HG03432 (cell line): ENCODE data around the gene HOXB1.

ENCODE experiments used
- ATAC-seq: cut with Tn5 transposase; IDR thresholded peaks from one replicate; pipeline ENCODE4 v1.9.1; 2021; ENCODE audit warnings: mild to moderate bottlenecking, moderate library complexity; ENCODE audit not compliant: unreplicated experiment

HOXB1 gene

DNA sequence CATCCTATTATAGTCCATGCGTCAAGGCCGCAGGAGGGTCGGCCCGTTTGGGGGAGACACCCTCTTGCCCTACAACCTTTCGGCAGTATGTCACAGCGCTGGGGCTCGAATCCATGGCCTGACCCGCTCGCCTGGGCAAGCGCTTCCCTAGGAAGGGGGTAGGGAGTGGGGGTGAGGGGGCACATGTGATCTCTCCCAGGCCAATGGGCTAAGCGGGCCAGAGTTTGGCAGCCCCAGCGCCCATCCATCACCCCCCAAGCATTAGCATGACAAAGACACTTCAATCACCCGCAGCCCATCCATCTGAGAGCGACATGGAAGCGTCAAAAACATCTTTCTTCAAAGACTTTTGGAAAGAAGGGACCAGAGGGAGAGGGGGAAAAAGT, at the start of gene HOXB1:
HOXB1 (minus strand) TSS at position 125 of the 386 bp plus-strand sequence; CDS start at position 18, 107 bp downstream.
- no peak for ATAC-seq

DNA sequence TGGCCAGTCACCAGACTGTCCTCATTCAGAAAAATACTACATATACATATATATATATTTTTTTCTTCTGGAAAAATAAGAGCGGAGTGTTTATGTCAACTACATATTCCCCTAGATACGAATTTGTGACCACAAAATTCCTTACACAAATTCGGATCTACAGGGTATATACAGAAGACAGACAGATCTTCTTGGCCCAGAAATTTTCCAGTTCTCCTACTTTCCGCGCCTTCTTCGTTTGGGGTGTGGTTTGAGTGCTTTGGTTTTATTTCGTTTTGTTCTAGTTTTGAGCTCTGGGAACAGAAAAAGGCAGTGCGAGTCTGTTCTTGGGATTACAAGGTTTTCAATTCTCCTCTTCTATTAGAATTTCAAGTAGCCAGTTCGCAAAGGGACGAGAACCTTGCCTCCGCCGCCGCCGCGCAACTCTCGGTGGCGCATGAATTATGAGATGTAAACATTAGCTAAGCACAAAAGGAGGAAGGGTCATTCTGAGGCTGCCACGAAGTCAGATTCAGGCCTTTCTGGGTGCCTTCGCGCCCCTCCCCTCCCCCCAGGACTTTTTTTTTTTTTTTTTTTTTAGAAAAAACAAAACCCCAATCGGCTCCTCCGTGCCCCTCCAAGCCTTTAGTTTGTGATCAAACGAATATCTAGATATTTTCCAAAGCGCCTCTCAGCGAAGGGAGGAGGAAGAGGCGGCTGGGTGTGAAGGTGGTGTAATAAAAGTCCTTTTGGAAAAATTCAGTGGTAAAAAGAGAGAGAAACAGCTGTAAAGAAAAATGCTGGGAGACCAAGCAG, 49.1 kb upstream of the HOXB1 start:
- no peak for ATAC-seq

DNA sequence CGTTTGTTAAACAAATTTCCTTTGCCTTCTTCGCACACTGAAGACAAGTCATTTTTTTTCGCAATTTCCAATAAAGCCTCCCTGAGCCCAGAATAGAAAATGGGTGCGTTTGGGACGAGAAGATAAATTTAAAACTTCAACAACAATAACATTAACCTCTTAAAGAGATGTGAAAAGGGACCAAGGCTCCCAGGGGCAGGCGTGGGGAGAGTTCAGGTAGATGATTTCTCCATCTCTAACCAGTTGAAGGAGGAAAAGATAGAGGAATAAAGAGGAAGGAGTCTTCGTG, 48.6 kb upstream of the HOXB1 start:
- no peak for ATAC-seq

DNA sequence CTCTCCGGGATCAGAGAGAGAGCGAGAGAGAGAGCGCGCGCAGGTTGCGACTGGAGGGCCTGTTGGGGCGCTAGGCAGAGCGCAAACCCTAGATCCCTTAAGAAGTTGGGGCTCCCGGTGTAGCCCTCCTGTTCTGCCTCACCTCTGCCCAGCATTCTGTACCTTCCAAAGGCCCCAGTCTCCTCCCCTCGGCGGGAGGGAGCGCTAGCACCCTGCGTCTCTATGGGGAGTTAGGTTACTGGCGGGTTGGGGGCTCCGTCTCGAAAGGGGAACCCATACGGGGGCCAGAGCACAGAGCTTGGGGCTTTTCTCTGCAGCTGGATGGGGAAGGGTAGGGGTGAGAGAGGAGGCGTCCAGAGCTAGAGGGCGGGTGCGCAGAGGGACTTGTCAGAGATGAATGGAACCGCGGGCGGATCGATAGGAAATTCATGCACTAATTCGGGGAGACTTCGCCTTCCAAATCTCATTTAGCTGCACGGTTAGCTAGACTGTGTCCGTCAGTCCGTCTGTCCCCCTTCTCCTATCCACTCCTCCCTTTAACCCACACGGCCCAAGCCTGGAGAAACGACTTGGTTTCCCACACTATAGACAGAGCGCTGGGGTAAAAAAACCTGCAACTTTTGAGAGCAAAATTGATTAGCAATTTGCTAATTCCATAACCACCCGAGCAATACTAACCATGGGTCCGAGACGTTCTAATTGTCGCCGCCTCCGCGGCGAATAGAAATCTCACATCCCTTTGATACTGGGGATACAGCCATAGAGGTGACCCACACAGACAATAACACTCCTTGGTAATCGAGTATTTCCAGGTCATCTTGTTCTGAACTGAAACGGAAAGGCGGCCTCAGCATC, 48.0 kb upstream of the HOXB1 start:
- peak; percentile 34 for ATAC-seq

DNA sequence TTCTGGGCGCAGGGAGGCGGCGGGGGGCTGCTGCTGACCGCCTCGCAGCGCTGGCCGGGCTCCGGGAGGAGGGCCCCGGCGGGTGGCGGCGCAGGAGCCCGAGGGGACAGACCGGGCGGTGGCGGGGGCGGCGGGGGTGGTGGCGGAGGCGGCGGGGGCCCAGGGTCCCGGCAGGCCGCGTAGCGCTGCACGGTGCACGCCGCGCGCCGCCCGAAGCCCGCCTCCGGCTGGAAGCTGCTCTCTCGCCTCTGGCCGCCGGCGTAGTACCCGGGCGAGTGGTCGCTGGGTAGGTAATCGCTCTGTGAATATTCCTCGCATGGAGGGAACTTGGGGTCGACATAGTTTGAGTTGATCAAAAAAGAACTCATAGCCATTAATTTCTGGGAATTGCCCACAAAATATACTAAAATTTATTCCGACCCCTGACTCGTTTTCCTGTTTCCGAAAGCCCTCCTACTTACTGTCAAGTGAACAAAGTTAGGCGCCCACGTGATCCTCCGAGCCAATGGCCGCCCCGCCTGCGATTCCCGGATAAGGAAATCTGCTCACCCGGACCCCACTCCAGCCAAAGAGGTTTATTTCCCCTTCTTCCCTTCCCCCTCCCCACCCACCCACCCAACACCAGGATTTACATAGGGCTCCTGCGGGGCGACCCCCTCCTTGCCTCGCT, 47.3 kb upstream of the HOXB1 start, which contains the start of gene HOXB4:
HOXB4 (minus strand) TSS at position 405 of the 670 bp plus-strand sequence; CDS start at position 374, 31 bp downstream.
- peak; percentile 42 for ATAC-seq

DNA sequence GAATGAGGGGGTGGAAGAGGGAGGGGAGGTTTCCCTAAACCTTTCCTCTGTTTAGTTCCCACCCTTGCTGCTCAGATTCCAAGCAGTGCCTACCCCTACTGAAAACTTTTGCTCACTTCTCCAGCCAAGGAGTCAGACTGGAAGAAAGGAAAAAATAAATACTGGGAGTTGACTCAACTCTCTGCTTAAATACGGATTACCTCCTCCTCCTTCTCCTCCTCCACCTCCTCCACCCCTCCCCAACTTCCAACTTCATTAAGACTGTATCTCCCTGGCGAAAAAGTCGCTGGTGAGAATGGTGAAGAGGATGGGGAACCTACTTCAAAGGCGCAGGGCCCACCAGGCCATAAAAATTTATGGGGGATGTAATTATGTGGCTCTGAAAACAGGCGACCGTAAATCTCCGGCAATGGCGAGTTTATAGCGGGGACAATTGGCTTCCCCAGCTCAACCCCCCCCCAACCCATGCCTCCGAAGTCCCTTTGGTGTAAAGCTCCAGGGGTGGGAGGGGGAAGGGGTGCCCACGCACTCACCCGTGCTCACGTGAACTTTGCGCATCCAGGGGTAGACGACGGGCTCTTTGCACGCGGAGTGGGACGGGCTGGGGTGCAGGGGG, 46.6 kb upstream of the HOXB1 start:
- ATAC-seq, result no peak

DNA sequence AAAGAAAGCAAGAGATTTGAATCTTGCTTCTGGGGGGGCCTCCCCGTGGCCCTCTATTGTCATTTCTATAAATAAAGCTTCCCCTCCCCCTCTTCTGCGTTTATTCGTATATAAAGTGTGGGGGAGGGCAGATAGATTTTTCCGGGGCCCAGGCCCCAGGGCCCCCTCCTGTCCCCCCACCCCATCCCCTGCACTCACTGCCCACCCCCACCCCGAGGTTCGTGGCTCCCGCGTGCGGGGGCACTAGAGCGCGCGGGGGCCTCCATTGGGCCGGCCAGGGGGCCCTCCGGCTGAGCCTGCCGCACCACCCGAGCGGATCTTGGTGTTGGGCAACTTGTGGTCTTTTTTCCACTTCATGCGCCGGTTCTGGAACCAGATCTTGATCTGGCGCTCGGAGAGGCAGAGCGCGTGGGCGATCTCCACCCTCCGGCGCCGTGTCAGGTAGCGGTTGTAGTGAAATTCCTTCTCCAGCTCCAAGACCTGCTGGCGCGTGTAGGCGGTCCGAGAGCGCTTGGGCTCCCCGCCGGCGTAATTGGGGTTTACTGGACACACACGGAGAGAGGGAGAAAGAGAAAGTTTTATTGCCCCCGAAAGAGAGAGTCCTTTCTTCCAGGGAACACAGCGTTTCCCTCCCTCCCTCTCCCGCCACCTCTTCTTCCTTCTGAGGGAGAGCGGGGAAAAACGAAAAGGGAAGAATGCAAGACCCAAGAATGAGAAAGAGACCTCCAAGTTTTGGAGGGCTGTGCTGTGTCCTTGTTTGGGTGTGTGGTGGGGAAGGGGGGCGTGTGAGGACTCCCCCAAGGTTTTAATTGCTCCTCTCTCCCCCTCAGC, 45.9 kb upstream of the HOXB1 start:
- no peak for ATAC-seq

DNA sequence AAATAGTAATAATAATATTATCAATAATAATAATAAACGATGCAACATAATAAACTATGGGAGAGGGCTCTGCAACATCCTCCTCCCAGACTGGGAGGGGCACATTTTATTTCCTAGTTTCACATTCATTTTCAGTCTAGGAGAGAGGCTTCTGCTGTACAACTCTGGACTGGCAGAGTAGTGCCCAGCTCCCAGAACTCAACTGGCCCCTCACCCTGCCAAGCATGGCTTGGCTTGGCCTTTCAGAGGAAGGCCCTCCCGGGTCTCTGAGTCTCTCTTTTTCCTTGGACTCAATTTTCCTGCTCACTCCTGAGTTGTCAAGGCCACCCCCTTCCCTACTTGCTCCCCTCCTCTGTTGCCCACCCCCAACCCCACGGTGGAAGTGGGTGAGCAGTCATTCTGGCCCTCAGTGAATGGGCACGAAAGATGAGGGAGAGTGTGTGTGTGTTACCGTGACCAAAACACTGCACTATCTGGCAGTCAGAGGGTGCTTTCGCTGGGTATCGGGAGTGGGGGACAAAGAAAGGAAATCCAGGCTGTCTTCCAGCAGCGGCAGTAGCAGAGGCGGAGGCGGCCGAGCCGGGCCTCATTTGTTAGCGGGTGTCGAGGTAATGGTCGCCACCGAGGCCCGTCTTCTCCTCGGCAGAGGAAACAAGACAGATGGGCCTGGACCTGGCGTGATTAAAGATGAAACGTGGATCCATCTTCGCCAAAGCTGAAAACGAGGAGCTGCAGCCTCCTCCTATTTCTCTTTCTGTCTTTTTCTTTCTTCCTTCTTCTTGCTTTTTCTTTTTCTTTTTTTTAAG, 45.1 kb upstream of the HOXB1 start:
- ATAC-seq, result no peak

DNA sequence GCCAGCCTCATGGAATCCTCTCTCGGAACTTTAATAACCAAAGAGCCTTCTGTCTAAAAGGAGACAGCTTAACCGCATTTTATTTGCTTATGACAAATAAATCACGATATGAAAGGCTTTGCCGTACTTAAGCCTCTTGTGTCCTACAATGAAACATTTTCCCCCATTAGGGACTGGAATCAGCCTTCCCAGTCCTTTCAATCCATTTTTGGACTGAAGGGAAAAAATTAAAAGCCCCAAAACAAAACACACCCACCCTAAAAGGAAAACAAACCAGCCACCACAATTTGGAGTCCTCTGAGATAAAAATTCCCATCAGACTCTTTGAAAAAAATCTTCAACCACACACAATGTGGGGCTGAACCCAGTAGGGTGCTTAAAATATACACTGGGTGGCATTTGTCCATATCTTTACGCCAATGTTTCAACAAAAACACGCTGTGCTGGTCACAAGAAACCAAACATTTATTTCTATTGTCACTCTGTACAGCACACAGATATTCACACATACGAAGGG, 44.3 kb upstream of the HOXB1 start:
- no peak for ATAC-seq

DNA sequence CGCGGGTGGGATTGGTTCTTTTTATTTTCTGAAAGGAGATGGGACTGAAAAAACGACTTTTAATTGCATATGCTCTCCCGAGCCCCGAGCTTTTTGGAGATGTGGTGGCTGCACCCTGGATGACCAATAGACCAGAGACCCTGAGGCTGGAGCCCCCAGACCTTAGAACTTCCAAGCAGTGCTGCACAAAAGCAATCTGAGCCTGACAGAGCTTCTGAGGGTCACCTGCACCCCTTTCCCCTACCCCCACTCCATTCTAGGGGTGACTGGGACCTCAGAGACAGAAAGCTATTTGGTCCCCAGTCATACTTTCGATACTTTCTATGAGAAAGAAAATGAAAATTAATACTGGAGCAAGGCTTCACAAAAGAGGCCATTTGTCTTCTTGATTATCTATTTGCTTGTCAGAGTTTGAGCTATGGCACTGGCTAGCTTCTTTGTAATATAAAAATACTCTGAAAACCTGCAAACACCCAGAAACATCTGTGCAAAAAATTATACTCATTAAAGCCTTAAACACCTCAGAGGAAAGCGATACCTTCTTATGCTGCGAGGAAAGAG, 43.8 kb upstream of the HOXB1 start:
- no peak for ATAC-seq

DNA sequence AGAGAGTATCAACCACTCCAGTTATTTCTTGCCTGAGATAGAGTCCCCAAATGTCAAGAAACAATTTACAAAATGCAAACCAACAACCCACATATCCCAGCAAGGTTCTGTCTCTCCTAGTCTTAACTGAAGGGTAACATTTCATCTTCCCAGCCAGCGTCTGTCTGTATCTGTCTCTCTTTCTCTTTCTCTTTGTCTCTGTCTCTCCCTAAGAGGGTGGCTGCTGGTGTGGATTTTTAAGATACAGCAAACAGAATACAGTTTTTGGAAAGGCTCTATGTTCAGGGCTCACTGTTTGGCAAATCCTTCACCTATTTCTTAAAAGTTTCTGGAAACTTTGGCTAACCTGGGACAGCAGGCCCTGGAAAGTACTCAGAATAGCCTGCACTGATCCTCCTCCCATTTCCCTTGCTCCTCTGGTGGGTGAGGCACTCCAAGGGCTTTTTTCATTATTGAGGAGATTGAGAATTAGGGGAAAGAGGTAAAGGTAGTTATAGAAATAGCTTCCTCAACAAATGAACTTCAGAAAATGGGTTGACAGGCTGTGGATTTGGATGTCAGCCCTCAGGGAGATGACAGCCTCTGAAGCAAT, 41.1 kb upstream of the HOXB1 start:
- no peak for ATAC-seq

DNA sequence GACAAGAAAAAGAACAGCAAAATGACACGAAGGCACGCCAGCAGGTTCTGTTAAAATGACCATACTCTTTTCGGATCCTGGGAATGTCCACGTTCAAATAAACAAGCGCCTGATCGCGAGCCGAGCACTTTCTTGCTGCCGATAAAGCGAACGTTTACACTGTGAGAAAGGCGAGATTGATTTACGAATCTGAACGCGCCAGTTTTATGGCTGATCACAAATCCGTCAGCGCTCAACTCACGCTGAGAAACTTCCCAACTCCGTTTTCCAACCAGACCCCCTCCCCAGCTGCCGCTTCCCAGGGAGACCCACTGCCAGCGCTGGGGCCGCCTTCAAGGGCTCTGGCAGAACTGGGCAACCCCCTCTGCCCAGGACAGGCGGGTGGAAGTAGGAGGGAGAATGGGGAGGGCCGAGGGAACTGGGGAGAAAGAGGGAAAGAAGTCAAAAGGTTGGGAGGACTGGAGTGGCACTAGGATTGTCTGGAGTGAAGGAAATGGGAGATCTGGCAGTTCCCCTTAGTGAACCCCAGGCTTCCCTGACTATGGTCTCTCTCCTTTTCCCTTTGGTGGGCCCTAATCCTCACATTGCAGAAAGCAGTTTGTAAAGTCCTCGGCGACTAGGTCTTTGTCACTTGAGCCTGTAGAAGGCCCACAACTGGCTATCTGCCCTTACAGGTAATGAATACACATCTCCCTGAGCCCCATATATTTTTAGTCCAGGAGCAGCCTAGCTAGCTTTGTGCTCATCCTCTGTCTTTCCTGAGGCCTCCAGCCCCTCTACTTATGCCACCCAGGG, 40.4 kb upstream of the HOXB1 start:
- ATAC-seq, result no peak

DNA sequence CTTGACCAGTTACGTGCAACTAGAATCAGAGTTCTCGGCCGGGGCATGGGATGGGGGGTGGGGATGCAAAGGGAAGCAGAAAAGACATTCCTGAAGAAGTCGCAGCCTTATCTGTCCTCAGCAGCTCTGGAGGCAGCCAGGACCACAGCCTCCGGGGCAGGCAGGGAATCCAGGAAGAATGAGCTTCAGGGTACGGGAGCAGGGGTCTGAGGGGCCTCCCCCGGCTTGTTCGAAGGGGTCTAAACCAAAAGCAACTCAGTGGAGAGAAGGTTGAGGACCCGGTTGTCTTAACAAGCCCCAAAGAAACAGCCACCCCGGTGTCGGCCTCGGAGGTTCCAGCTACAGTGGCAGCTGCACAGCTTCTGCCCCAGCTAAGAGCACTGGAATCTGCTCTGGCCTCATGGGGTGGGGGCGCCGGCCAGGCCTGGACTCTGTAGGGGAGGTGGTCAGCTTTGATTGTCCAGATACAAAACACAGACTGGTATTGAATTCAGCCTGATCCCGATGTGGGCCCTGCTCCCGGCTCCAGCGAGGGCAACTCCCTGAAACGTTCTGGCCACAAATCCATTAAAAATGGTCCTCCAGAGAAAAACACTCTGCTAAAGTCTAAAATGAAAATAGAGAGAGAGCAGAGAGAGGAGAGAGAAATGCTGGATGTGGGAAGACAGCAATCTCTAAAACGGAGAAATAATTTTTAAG, 39.7 kb upstream of the HOXB1 start:
- ATAC-seq, result no peak

DNA sequence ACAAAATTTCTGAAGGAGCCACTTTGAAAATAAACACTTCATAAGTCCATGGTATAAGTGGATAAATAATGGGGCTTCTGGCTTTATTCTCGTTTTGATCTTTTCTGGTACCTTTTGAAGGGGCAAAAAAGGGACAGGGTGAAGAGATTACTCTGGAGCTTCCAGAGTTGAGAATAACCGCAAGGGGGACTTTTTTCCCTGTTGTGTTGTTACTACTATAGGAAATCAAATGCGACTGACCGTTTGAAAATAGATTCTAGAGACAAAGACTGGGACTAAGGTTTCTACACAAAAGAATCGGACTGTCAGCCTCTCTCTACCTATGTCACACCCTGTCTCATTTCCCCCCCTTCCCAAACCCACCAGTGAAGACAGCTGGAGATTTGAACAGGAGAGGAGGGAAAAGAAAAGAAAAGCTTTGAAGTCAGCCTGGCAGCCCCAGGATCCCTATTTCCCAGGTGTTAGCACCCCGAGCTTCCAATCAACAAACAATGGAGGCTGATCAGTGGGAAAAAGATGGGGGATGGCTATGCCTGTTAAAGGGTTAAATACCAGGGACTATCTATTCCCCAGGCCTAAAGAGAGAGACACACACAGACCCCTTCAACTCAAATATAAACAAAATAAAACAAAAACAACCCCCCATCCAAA, 39.0 kb upstream of the HOXB1 start:
- no peak for ATAC-seq

DNA sequence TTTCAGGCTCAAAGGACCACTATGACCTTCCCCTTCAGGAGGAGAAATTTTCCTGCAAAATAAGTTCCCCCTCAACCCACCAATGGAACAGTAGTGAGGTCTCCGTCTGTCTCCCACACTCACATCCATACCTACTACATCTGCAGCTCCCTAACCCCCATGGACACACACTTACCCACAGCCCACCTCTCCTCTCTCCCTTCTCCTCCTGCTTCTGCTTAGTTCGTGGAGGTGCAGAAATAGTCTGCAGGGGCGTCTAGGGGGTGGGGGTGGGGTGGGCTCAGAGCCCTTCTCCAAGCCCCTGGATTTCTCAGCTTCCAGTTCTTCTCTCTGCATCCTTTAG, 38.4 kb upstream of the HOXB1 start:
- no peak for ATAC-seq

DNA sequence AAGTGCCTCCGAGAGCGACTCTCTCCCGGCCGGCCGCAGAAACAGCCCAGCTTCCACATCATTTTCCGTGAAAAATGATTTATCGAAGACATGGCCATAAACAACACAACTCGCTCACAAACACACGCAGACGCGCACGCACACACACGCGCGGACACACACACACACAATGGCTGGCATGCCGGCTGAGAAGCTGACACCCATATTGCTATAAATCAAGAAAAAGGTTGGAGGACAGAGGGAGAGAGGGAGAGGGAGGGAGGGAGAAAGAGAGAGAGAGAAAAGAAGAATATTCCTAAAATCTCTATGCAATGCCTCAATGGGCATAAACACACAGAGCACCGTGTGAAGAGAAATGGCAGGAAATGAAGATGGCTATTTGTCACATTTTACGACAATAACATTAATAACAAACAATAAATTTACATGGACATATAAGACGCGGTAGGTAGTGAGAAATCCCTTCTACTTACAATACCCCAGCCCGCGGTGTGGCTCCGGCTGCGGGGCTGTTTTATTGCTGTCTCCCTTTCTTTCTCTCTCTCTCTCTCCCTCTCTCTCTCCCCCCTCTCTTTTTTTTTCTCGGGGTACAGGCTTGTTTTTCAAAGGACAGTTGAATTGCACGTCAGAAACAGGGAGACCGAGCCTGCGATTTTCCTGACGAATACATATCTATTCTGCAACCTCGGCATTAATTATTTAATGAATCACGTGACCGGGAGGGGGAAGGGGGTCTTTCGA, 37.9 kb upstream of the HOXB1 start:
- ATAC-seq, result no peak
